Stimulated activated CD4-positive, alpha-beta T cell treated with anti-CD3 and anti-CD28 coated beads, TNF-alpha, amount 100 ng/mL, for 24 hours (primary cell): ENCODE measurements around the gene RAG1.

ENCODE experiments used
- DNase-seq, 3 experiments: peaks; one replicate each; pipeline ENCODE4 v3.0.0-alpha.2; 2020; ENCODE audit warnings: low read depth in 3 of 3

The RAG1 gene

DNA sequence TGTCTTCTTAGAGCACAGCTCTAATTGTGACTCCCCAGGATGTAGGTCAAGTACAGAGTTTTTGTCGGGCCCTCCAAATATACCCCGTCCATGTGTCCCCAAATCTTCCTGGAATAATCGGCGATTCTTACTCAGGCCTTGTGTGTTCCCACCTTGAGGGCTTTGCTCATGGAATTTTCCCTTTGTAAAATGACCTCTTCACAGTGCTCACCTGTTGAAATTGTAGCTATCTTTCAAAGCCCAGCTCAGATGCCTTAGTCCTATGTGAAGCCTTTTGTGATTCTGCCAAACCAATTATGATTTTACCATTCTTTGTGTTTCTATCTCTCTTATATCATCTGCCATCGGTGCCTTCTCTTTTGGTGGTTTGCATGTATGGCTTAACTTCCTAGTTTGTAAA lies 60.3 kb downstream of the RAG1 start:
- DNase-seq = no peak

GRCh38 chr11:36628765-36629244 lies 61.0 kb downstream of the RAG1 start:
- no peak for DNase-seq
